Measurements from ENCODE around the gene DPF3.

DNA sequence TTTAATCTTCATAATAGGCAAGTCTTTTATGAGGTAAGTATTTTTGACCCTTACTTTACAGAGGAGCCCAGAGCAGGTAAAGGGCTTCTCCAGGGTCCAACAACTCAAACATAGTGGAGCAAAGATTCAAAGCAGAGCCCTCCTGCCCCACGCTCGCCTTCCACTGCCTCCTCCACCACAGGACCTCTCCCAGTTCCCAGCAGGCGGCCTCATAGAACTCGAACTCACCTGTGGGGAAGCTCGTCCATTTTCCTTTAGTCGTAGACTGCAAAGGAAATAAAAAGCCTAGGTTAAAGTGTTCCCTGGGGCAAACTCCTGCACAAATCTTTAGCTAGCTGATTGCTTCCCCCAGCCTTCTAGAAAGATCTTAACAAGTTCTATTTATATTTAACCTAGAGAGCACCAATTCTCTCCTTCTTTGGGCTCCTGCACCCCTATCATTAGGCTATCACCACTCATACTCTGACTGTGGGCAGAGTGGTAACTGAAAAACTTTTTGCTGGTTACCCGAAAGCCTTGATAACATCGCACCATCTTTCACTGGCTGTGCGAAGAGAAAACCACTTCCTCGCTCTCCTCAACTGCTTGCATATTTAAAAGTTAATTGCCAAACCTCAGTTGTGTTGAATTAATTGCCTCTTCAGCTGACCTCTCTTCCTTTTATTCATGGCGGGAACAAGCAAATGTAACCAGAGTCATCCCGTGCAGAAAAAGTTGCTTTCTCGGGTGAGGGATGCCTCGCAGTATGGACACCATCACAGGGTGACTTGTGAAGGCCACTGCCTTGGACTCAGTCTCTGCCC lies 299.6 kb downstream of the DPF3 start:
- TF ChIP-seq EZH2 (optimal IDR thresholded peaks at IDR 0.05; ENCODE audit: low read depth, low read length), result no peak
- TF ChIP-seq, protein P1, sequence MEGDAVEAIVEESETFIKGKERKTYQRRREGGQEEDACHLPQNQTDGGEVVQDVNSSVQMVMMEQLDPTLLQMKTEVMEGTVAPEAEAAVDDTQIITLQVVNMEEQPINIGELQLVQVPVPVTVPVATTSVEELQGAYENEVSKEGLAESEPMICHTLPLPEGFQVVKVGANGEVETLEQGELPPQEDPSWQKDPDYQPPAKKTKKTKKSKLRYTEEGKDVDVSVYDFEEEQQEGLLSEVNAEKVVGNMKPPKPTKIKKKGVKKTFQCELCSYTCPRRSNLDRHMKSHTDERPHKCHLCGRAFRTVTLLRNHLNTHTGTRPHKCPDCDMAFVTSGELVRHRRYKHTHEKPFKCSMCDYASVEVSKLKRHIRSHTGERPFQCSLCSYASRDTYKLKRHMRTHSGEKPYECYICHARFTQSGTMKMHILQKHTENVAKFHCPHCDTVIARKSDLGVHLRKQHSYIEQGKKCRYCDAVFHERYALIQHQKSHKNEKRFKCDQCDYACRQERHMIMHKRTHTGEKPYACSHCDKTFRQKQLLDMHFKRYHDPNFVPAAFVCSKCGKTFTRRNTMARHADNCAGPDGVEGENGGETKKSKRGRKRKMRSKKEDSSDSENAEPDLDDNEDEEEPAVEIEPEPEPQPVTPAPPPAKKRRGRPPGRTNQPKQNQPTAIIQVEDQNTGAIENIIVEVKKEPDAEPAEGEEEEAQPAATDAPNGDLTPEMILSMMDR (IDR thresholded peaks at IDR 0.05; ENCODE audit: low read length), result no peak
